HepG2 (cell line): ENCODE measurements around the gene DOCK10. TPM values are rescaled to one million over a fixed set of nuclear protein-coding genes. Genes with fewer than 3 reads are reported as not detected.

Experiments
- ATAC-seq: fragments of 200-7000 bp; cut with Tn5 transposase; 3 replicates; pipeline ENCODE4 v1.9.1; 2020; ENCODE audit warnings: mild to moderate bottlenecking, moderate library complexity
- BruUV-seq: library from RNA; stranded (reverse); fragments of 400-500 nt; replicated peaks from 2 replicates; lab custom pipeline; 2021; lab: Mats Ljungman, UMichigan
- CTCF ChIA-PET: fragments of 300-600 bp; formaldehyde crosslinking; extraction: SDS; loops from one replicate; lab custom pipeline; 2021; ENCODE audit warnings: low total read pairs, inconsistent platforms, low intra/inter-chr PET ratio; lab: Yijun Ruan, JAX
- POLR2A ChIA-PET: fragments of 350-600 bp; sonication (Branson Sonifier 250); formaldehyde crosslinking; loops from one replicate; lab custom pipeline; 2020; ENCODE audit warnings: antibody characterized with exemption, inconsistent platforms; lab: Yijun Ruan, JAX
- DNase-seq: peaks from one replicate; pipeline ENCODE4 v3.0.0-alpha.2; 2015; ENCODE audit warnings: low spot score
- FAIRE-seq: peaks from 3 replicates; lab custom pipeline; 2011; peaks lifted over from hg19 to GRCh38; lab: Jason Lieb, UNC
- H2AFZ ChIP-seq: one replicate; pipeline ENCODE4 v1.6.1; 2011; ENCODE audit warnings: low read length, inconsistent platforms
- H3K27ac ChIP-seq: fragments of 300-600 bp; 3 replicates; pipeline ENCODE4 v1.8.0; 2011; ENCODE audit warnings: mixed run types, mild to moderate bottlenecking, mixed read lengths, low read length, inconsistent platforms; ENCODE audit not compliant: insufficient read depth; ENCODE audit errors: extremely low read length
- H3K27me3 ChIP-seq, 2 experiments: fragments of 200-600 bp in 1 of 2; 2 replicates in 1 of 2; 3 replicates in 1 of 2; pipeline versions ENCODE4 v1.6.0 to v1.8.0; 2011; ENCODE audit warnings: low read length in 2 of 2, mild to moderate bottlenecking in 2 of 2, moderate library complexity in 2 of 2, inconsistent platforms in 1 of 2; ENCODE audit not compliant: insufficient read depth in 2 of 2, control insufficient read depth in 1 of 2
- H3K36me3 ChIP-seq, 2 experiments: fragments of 200-600 bp in 1 of 2; replicated peaks in 1 of 2; 2 replicates in 1 of 2; 3 replicates in 1 of 2; pipeline versions ENCODE4 v1.5.1 to v1.8.0; 2011; ENCODE audit warnings: low read length in 2 of 2, inconsistent platforms in 1 of 2; ENCODE audit not compliant: insufficient read depth in 2 of 2, control insufficient read depth in 1 of 2
- H3K4me1 ChIP-seq: 2 replicates; pipeline ENCODE4 v1.5.1; 2012; ENCODE audit warnings: low read length, inconsistent platforms; ENCODE audit not compliant: insufficient read depth
- H3K4me2 ChIP-seq: 2 replicates; pipeline ENCODE4 v1.6.0; 2011; ENCODE audit warnings: low read depth, low read length, inconsistent platforms
- H3K4me3 ChIP-seq, 3 experiments: fragments of 200-600 bp in 1 of 3; sonication (generic), shearing (Covaris generic) in 1 of 3; replicated peaks in 1 of 3; 2 replicates each; pipeline ENCODE4 v1.5.1; 2011 to 2016; ENCODE audit warnings: low read length in 3 of 3, inconsistent platforms in 2 of 3, low read depth in 2 of 3, mild to moderate bottlenecking in 2 of 3, control low read depth in 1 of 3, mixed read lengths in 1 of 3; ENCODE audit not compliant: insufficient read depth in 1 of 3
- H3K79me2 ChIP-seq: one replicate; pipeline ENCODE4 v1.6.1; 2011; ENCODE audit warnings: low read length, inconsistent platforms; ENCODE audit not compliant: insufficient read depth
- H3K9ac ChIP-seq: 2 replicates; pipeline ENCODE4 v1.6.0; 2011; ENCODE audit warnings: mild to moderate bottlenecking, low read depth, low read length, inconsistent platforms; ENCODE audit not compliant: insufficient read depth
- H3K9me3 ChIP-seq: 2 replicates; pipeline ENCODE4 v1.5.1; 2012; ENCODE audit warnings: mild to moderate bottlenecking, low read length
- H4K20me1 ChIP-seq: 2 replicates; pipeline ENCODE4 v1.6.0; 2011; ENCODE audit warnings: inconsistent platforms, mild to moderate bottlenecking, low read length, moderate library complexity; ENCODE audit not compliant: insufficient read depth
- GLI4 ChIP-seq: sonication (generic); formaldehyde crosslinking; IDR thresholded peaks from 2 replicates; pipeline ENCODE4 v1.5.1; 2020; ENCODE audit warnings: missing genetic modification reagents, mild to moderate bottlenecking, moderate library complexity, borderline replicate concordance
- KLF15 ChIP-seq: sonication (generic); formaldehyde crosslinking; IDR thresholded peaks from 2 replicates; pipeline ENCODE4 v1.8.1; 2023; ENCODE audit warnings: borderline replicate concordance, mild to moderate bottlenecking, inconsistent platforms, missing genetic modification reagents, mixed read lengths
- MAFF ChIP-seq: IDR thresholded peaks from 2 replicates; pipeline ENCODE4 v1.6.1; 2011; ENCODE audit warnings: low read depth, low read length, improper control_type of control experiment
- PHB2 ChIP-seq: fragments of 450-650 bp; IDR thresholded peaks from 2 replicates; pipeline ENCODE4 v1.6.1; 2018; ENCODE audit not compliant: partially characterized antibody
- RBM22 ChIP-seq: fragments of 200-400 bp; formaldehyde crosslinking; optimal IDR thresholded peaks from 2 replicates; pipeline ENCODE3; 2017; ENCODE audit warnings: mild to moderate bottlenecking, low read length, moderate library complexity
- SMAD3 ChIP-seq: sonication (generic); formaldehyde crosslinking; IDR thresholded peaks from 2 replicates; pipeline ENCODE4 v1.4.0; 2020; ENCODE audit warnings: missing genetic modification reagents
- SMAD9 ChIP-seq: sonication (generic); formaldehyde crosslinking; IDR thresholded peaks from 2 replicates; pipeline ENCODE4 v1.5.1; 2020; ENCODE audit warnings: mild to moderate bottlenecking, missing genetic modification reagents
- SOX5 ChIP-seq: IDR thresholded peaks from 2 replicates; pipeline ENCODE4 v1.6.1; 2016; ENCODE audit warnings: borderline replicate concordance
- SRSF9 ChIP-seq: fragments of 200-400 bp; formaldehyde crosslinking; IDR thresholded peaks from 2 replicates; pipeline ENCODE4 v1.6.1; 2018; ENCODE audit warnings: borderline replicate concordance, mild to moderate bottlenecking, low read depth, low read length; ENCODE audit not compliant: insufficient read depth, poor library complexity, severe bottlenecking
- ZBTB7A ChIP-seq: sonication (generic); formaldehyde crosslinking; IDR thresholded peaks from 2 replicates; pipeline ENCODE4 v1.8.0; 2022; ENCODE audit warnings: mild to moderate bottlenecking, missing genetic modification reagents
- WGBS: methylation state at CpG from one replicate; pipeline ENCODE4 v1.1.6; 2017; ENCODE audit warnings: low lambda C conversion rate; 5-methylcytosine and 5-hydroxymethylcytosine counted together
- in situ Hi-C: cut with HindIII; loops from 2 replicates; pipeline ENCODE4 v1.10.0; 2017; ENCODE audit warnings: low pct_unique_long_range_greater_than_20kb; ENCODE audit not compliant: extremely low pct_ligation_motif_present
- intact Hi-C: fragments of 100-400 bp; cut with micrococcal nuclease; formaldehyde crosslinking; loops from one replicate; pipeline ENCODE4 v1.10.0; 2022; ENCODE audit not compliant: unreplicated experiment
- polyA plus RNA-seq, 8 experiments: library from polyadenylated mRNA; depleted of rRNA in 3 of 8; stranded (reverse) in 7 of 8; unstranded in 1 of 8; fragments of >200 nt; fragmentation: Illumina TruSeq in 4 of 8; extraction: Trizol in 4 of 8; gene quantifications; 2 replicates each; pipeline versions ENCODE4 v1.2.1 to v1.2.3, GENCODE V29; 2011 to 2016; ENCODE audit warnings: low read depth in 4 of 8, missing spikeins in 1 of 8, mixed read lengths in 1 of 8; ENCODE audit not compliant: insufficient read depth in 1 of 8
- total RNA-seq, 5 experiments: library from RNA; depleted of rRNA; stranded (reverse); fragments of >200 nt; fragmentation: Illumina TruSeq; extraction: Trizol; gene quantifications; 2 replicates each; pipeline ENCODE4 v1.2.3, GENCODE V29; 2016; ENCODE audit warnings: low read depth in 1 of 5
- TF ChIP-seq, protein P1 (sequence below): sonication (generic); formaldehyde crosslinking; IDR thresholded peaks from 2 replicates; pipeline ENCODE4 v1.4.0; 2020; ENCODE audit warnings: missing genetic modification reagents
- TF ChIP-seq, protein P2 (sequence below): sonication (generic); formaldehyde crosslinking; IDR thresholded peaks from 2 replicates; pipeline ENCODE4 v1.4.0; 2020; ENCODE audit warnings: mild to moderate bottlenecking, missing genetic modification reagents
- TF ChIP-seq, protein P3 (sequence below): sonication (generic); formaldehyde crosslinking; IDR thresholded peaks from 2 replicates; pipeline ENCODE4 v1.9.0; 2022; ENCODE audit warnings: low read depth, missing genetic modification reagents

The DOCK10 gene
- total and polyA plus RNA-seq, 2 of the 13 experiments (the other 11 are each of a cell fraction or from before 2014, with no cell fraction given), result not detected

DNA sequence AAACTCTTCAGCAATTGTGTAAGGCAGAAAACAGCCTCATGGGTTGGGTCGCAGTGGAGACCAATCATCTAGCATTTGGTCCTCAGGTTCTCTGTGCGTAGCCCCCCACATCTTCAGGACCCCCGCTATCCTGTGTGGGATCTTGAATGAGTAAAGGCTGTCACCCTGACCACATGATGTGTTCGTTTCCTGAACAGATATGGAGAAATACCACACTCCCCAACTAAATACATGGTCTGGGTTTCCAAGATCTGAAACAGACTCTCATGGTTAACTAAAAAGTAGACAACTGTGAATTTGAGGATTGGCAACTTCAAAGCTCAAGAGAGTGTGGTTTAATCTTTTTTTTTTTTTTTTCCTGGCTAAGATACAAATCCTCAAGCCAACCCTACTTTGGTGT, 23.2 kb downstream of the DOCK10 start:
- Histone ChIP-seq H3K4me3 (no peak overlapping the region), H3K79me2 (no peaks in the 10 kb centered on the region), H2AFZ (no peak overlapping the region), H4K20me1 (no peaks in the 10 kb centered on the region), H3K4me2 (no peak overlapping the region), H3K27me3 (no peaks in the 10 kb centered on the region), H3K4me1 (no peaks in the 10 kb centered on the region), H3K9me3 (no peaks in the 10 kb centered on the region), H3K27ac (no peak overlapping the region), H3K36me3 (no peaks in the 10 kb centered on the region), H3K9ac (no peak overlapping the region)
- ChIA-PET POLR2A (no interaction called here), CTCF (no interaction called here)
- intact Hi-C loops, result no loop called here
- TF ChIP-seq ZBTB7A, result no peak
- TF ChIP-seq, protein P1, sequence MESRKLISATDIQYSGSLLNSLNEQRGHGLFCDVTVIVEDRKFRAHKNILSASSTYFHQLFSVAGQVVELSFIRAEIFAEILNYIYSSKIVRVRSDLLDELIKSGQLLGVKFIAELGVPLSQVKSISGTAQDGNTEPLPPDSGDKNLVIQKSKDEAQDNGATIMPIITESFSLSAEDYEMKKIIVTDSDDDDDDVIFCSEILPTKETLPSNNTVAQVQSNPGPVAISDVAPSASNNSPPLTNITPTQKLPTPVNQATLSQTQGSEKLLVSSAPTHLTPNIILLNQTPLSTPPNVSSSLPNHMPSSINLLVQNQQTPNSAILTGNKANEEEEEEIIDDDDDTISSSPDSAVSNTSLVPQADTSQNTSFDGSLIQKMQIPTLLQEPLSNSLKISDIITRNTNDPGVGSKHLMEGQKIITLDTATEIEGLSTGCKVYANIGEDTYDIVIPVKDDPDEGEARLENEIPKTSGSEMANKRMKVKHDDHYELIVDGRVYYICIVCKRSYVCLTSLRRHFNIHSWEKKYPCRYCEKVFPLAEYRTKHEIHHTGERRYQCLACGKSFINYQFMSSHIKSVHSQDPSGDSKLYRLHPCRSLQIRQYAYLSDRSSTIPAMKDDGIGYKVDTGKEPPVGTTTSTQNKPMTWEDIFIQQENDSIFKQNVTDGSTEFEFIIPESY (CRISPR knock-in tag), result no peak
- no peak for TF ChIP-seq MAFF
- TF ChIP-seq, protein P2, sequence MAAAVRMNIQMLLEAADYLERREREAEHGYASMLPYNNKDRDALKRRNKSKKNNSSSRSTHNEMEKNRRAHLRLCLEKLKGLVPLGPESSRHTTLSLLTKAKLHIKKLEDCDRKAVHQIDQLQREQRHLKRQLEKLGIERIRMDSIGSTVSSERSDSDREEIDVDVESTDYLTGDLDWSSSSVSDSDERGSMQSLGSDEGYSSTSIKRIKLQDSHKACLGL (CRISPR knock-in tag), result no peak
- TF ChIP-seq GLI4 (CRISPR knock-in tag), result no peak
- no peak for TF ChIP-seq RBM22
- TF ChIP-seq SRSF9, result no peak
- TF ChIP-seq, protein P3, sequence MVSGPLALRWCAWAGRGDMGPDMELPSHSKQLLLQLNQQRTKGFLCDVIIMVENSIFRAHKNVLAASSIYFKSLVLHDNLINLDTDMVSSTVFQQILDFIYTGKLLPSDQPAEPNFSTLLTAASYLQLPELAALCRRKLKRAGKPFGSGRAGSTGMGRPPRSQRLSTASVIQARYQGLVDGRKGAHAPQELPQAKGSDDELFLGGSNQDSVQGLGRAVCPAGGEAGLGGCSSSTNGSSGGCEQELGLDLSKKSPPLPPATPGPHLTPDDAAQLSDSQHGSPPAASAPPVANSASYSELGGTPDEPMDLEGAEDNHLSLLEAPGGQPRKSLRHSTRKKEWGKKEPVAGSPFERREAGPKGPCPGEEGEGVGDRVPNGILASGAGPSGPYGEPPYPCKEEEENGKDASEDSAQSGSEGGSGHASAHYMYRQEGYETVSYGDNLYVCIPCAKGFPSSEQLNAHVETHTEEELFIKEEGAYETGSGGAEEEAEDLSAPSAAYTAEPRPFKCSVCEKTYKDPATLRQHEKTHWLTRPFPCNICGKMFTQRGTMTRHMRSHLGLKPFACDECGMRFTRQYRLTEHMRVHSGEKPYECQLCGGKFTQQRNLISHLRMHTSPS (CRISPR knock-in tag), result no peak
- no peak for TF ChIP-seq SMAD3 (CRISPR knock-in tag)
- TF ChIP-seq PHB2, result no peak
- TF ChIP-seq SOX5 (CRISPR knock-in tag), result no peak
- no peak for TF ChIP-seq KLF15 (CRISPR knock-in tag)
- no peak for TF ChIP-seq SMAD9 (CRISPR knock-in tag)
- in situ Hi-C loops, result no loop called here
- no TSS peak for BruUV-seq
- no peak for FAIRE-seq
- ATAC-seq, result no peak
- no peak for DNase-seq
- 16% methylated on average over 4 of the region's 4 CpGs for WGBS
